Suprapubic skin (tissue), 4 donors: ENCODE measurements around the gene SORCS1. TPM values are rescaled to one million over a fixed set of nuclear protein-coding genes. Genes with fewer than 3 reads are reported as not detected.
A peak's percentile ranks its signal among the peaks of the same experiment; 100 is the strongest.

Source experiments
- DNase-seq, 2 donors: peaks; one replicate each; pipeline ENCODE4 v3.0.0-alpha.2; 2019; ENCODE audit warnings: low spot score in 2 of 2
- H3K27ac ChIP-seq: fragments of 200-600 bp; sonication (generic); one replicate; pipeline ENCODE4 v1.5.1; 2019
- H3K27me3 ChIP-seq: fragments of 200-600 bp; sonication (generic); one replicate; pipeline ENCODE4 v1.5.1; 2019
- H3K36me3 ChIP-seq: fragments of 200-600 bp; sonication (generic); one replicate; pipeline ENCODE4 v1.5.1; 2019
- H3K4me1 ChIP-seq: fragments of 200-600 bp; sonication (generic); one replicate; pipeline ENCODE4 v1.5.1; 2019
- H3K4me3 ChIP-seq: fragments of 200-600 bp; sonication (generic); one replicate; pipeline ENCODE4 v1.5.1; 2019; ENCODE audit warnings: mild to moderate bottlenecking
- H3K9me3 ChIP-seq: fragments of 200-600 bp; sonication (generic); one replicate; pipeline ENCODE4 v1.5.1; 2019
- CTCF ChIP-seq, 2 donors: fragments of 200-600 bp in 1 of 2; fragments of 450-650 bp in 1 of 2; sonication (generic) in 1 of 2; IDR thresholded peaks; one replicate each; pipeline ENCODE4 v1.5.1; 2016 to 2019; ENCODE audit warnings: antibody characterized with exemption in 2 of 2, mild to moderate bottlenecking in 1 of 2, moderate library complexity in 1 of 2
- EP300 ChIP-seq: sonication (generic); formaldehyde crosslinking; IDR thresholded peaks from one replicate; pipeline ENCODE4 v1.6.1; 2017; ENCODE audit warnings: antibody characterized with exemption
- POLR2A ChIP-seq, 2 donors: fragments of 450-650 bp; IDR thresholded peaks; one replicate each; pipeline ENCODE4 v1.6.1; 2017; ENCODE audit warnings: antibody characterized with exemption in 2 of 2, mild to moderate bottlenecking in 2 of 2, moderate library complexity in 2 of 2
- POLR2AphosphoS5 ChIP-seq, 3 donors: sonication (generic); formaldehyde crosslinking; IDR thresholded peaks; one replicate each; pipeline ENCODE4 v1.6.1; 2017; ENCODE audit warnings: antibody characterized with exemption in 3 of 3
- WGBS: methylation state at CpG from one replicate; pipeline ENCODE4 v1.1.5; 2018; 5-methylcytosine and 5-hydroxymethylcytosine counted together
- total RNA-seq, 4 donors: library from RNA; depleted of rRNA; stranded (reverse); fragments of >200 nt; gene quantifications; one replicate each; pipeline ENCODE4 v1.1.0, GENCODE V29; 2016

Gene SORCS1
- total RNA-seq, 4 donors from 2014 or later, result 1.3 to 6.0 (median 3.4) TPM

GRCh38 chr10:107168738-107169137 lies 4.2 kb upstream of the SORCS1 start:
- WGBS, result 81% methylated on average over 1 of the region's 1 CpG
- TF ChIP-seq CTCF (IDR thresholded peaks at IDR 0.05) (no peak), EP300 (no peak), POLR2AphosphoS5 (IDR thresholded peaks at IDR 0.05) (no peak), POLR2A (IDR thresholded peaks at IDR 0.05) (no peak)

GRCh38 chr10:107166403-107166802 lies 1.9 kb upstream of the SORCS1 start:
- Histone ChIP-seq H3K27ac (no peak overlapping the region), H3K27me3 (peaks cover 31% of the 10 kb centered on the region), H3K4me1 (peaks cover 13% of the 10 kb centered on the region), H3K9me3 (no peaks in the 10 kb centered on the region), H3K4me3 (no peak overlapping the region), H3K36me3 (no peaks in the 10 kb centered on the region)
- 60% methylated on average over 2 of the region's 2 CpGs for WGBS
- TF ChIP-seq EP300 (no peak), POLR2A (IDR thresholded peaks at IDR 0.05) (no peak), POLR2AphosphoS5 (IDR thresholded peaks at IDR 0.05) (no peak), CTCF (IDR thresholded peaks at IDR 0.05) (no peak)
- no peak for DNase-seq

More at GRCh38 chr10:107168738-107169137, 4.2 kb upstream of the SORCS1 start:
- no peak for DNase-seq
- no peak overlapping the region for H3K4me3 ChIP-seq
- no peaks in the 10 kb centered on the region for H3K36me3 ChIP-seq
- peaks cover 23% of the 10 kb centered on the region for H3K27me3 ChIP-seq
- H3K9me3 ChIP-seq, result no peaks in the 10 kb centered on the region
- H3K4me1 ChIP-seq, result peaks cover 13% of the 10 kb centered on the region
- no peak overlapping the region for H3K27ac ChIP-seq

GRCh38 chr10:107164992-107165391 lies 486 bp upstream of the SORCS1 start:
- WGBS, result 2% methylated on average over 14 of the region's 14 CpGs
- Histone ChIP-seq H3K4me3 (peak overlapping the region; percentile 53), H3K36me3 (no peaks in the 10 kb centered on the region), H3K27me3 (peaks cover 31% of the 10 kb centered on the region), H3K4me1 (peaks cover 13% of the 10 kb centered on the region), H3K27ac (peak overlapping the region; percentile 34), H3K9me3 (no peaks in the 10 kb centered on the region)
- DNase-seq, result no peak
- TF ChIP-seq EP300 (no peak), POLR2A (IDR thresholded peaks at IDR 0.05) (no peak), POLR2AphosphoS5 (IDR thresholded peaks at IDR 0.05) (no peak), CTCF (IDR thresholded peaks at IDR 0.05) (no peak)

- no peak overlapping the region for H3K27ac ChIP-seq
- no peaks in the 10 kb centered on the region for H3K36me3 ChIP-seq
- H3K9me3 ChIP-seq, result no peaks in the 10 kb centered on the region
- H3K27me3 ChIP-seq, result peaks cover 31% of the 10 kb centered on the region
- no peak for DNase-seq
- peaks cover 13% of the 10 kb centered on the region for H3K4me1 ChIP-seq
- WGBS, result 16% methylated on average over 7 of the region's 7 CpGs
- peak overlapping the region; percentile 53 for H3K4me3 ChIP-seq
- no peak for TF ChIP-seq POLR2A (IDR thresholded peaks at IDR 0.05)
- no peak for TF ChIP-seq POLR2AphosphoS5 (IDR thresholded peaks at IDR 0.05)
- TF ChIP-seq CTCF (IDR thresholded peaks at IDR 0.05), result no peak
- TF ChIP-seq EP300, result no peak
Measured at GRCh38 chr10:107163076-107163855, 1.2 kb downstream of the SORCS1 start.

- 24% methylated on average over 3 of the region's 3 CpGs for WGBS
- Histone ChIP-seq H3K4me1 (peaks cover 13% of the 10 kb centered on the region), H3K36me3 (no peaks in the 10 kb centered on the region), H3K9me3 (no peaks in the 10 kb centered on the region), H3K4me3 (no peak overlapping the region), H3K27ac (no peak overlapping the region), H3K27me3 (peaks cover 26% of the 10 kb centered on the region)
- DNase-seq, result no peak
- TF ChIP-seq EP300 (no peak), CTCF (IDR thresholded peaks at IDR 0.05) (no peak), POLR2AphosphoS5 (IDR thresholded peaks at IDR 0.05) (no peak), POLR2A (IDR thresholded peaks at IDR 0.05) (no peak)
Measured at GRCh38 chr10:107160866-107161265, 3.6 kb downstream of the SORCS1 start.
